ENCODE results near the gene BICD2. TPM values are rescaled to one million over a fixed set of nuclear protein-coding genes. Genes with fewer than 3 reads are reported as not detected.

BICD2 gene
- total RNA-seq, 1 experiment from 2014 or later, result 39.0 TPM

GRCh38 chr9:92727716-92728700 lies 36.6 kb downstream of the BICD2 start:
- no peak for DNase-seq (ENCODE audit: low read depth)

- DNase-seq (ENCODE audit: low read depth), result peak; percentile 10
Measured at GRCh38 chr9:92726971-92727715, 37.5 kb downstream of the BICD2 start.

- DNase-seq (ENCODE audit: low read depth), result no peak
Measured at GRCh38 chr9:92726348-92726747, 38.3 kb downstream of the BICD2 start.

- no peak for DNase-seq (ENCODE audit: low read depth)
Measured at GRCh38 chr9:92725766-92726165, 38.9 kb downstream of the BICD2 start.

GRCh38 chr9:92725266-92725545 lies 39.4 kb downstream of the BICD2 start:
- no peak for DNase-seq (ENCODE audit: low read depth)

GRCh38 chr9:92724528-92725265 lies 39.9 kb downstream of the BICD2 start:
- DNase-seq (ENCODE audit: low read depth), result no peak

GRCh38 chr9:92723801-92724323 lies 40.8 kb downstream of the BICD2 start:
- no peak for DNase-seq (ENCODE audit: low read depth)

GRCh38 chr9:92723299-92723625 lies 41.4 kb downstream of the BICD2 start:
- peak; percentile 41 for DNase-seq (ENCODE audit: low read depth)

- DNase-seq (ENCODE audit: low read depth), result no peak
Measured at GRCh38 chr9:92722386-92723298, 42.0 kb downstream of the BICD2 start.

GRCh38 chr9:92721548-92721947 lies 43.1 kb downstream of the BICD2 start:
- no peak for DNase-seq (ENCODE audit: low read depth)

- DNase-seq (ENCODE audit: low read depth), result no peak
Measured at GRCh38 chr9:92720807-92721535, 43.7 kb downstream of the BICD2 start.

GRCh38 chr9:92720209-92720765 lies 44.3 kb downstream of the BICD2 start:
- no peak for DNase-seq (ENCODE audit: low read depth)

- no peak for DNase-seq (ENCODE audit: low read depth)
Measured at GRCh38 chr9:92719028-92719647, 45.5 kb downstream of the BICD2 start.

- DNase-seq (ENCODE audit: low read depth), result no peak
Measured at GRCh38 chr9:92718086-92719001, 46.3 kb downstream of the BICD2 start.

- no peak for DNase-seq (ENCODE audit: low read depth)
Measured at GRCh38 chr9:92717201-92718085, 47.2 kb downstream of the BICD2 start.

GRCh38 chr9:92716557-92716956 lies 48.1 kb downstream of the BICD2 start:
- peak; percentile 32 for DNase-seq (ENCODE audit: low read depth)

- DNase-seq (ENCODE audit: low read depth), result no peak
Measured at GRCh38 chr9:92715488-92716231, 49.0 kb downstream of the BICD2 start.

Data from M059J (cell line).